ENCODE data around the gene GSK3A. TPM values are rescaled to one million over a fixed set of nuclear protein-coding genes. Genes with fewer than 3 reads are reported as not detected.

Gene GSK3A
- total and polyA plus RNA-seq, 9 of the 15 experiments (the other 6 are each of a cell fraction or from before 2014, with no cell fraction given), result 0.62 to 90.7 (median 33.3) TPM

DNA sequence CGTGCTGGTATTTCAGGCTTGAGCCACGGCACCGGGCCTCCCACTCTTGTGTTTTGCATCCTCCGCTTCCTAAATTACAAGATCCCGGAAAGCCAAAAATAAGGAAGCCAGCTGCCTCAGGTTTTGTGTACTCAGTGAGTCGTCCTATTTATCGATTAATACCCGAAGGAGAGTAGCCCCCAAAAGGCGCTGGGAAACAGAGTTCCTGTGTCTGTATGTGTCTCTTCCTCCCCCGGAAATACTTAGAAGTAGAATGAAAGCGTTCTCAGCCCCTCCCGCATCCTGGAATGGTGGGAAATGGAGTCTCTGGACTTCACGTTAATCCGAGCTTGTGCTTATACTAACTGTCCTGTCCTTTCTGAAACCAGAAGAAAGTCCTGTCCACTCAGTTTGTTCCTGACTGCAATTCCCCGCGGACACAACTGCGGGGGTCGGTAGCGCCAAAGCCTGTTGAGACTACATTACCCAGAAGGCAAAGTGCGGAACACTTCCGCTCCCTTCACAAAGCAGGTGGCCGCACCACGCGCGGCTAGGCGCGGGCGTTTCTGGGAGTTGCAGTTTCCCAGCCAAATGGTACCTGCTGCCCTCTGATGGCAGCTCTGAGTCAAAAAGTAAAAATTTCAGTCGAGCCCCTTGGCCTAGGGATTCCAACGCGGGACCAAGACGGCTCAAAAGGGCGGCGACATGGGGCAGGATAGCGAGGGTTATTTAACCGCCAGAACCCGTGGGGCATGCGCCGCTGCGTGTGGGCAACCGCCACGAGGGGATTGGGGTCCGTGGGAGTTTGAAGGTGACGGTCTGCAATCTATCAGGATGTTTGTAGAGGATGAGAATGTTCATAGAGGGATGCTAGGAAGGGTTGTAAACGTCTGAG lies 2.2 kb upstream of the GSK3A start (continued):
- TF ChIP-seq, protein P1, sequence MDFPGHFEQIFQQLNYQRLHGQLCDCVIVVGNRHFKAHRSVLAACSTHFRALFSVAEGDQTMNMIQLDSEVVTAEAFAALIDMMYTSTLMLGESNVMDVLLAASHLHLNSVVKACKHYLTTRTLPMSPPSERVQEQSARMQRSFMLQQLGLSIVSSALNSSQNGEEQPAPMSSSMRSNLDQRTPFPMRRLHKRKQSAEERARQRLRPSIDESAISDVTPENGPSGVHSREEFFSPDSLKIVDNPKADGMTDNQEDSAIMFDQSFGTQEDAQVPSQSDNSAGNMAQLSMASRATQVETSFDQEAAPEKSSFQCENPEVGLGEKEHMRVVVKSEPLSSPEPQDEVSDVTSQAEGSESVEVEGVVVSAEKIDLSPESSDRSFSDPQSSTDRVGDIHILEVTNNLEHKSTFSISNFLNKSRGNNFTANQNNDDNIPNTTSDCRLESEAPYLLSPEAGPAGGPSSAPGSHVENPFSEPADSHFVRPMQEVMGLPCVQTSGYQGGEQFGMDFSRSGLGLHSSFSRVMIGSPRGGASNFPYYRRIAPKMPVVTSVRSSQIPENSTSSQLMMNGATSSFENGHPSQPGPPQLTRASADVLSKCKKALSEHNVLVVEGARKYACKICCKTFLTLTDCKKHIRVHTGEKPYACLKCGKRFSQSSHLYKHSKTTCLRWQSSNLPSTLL (IDR thresholded peaks at IDR 0.05), result no peak
- TF ChIP-seq ZNF217 (CRISPR knock-in tag; IDR thresholded peaks at IDR 0.05), result no peak
- TF ChIP-seq NRF1 (conservative IDR thresholded peaks at IDR 0.05 in 1 of 2, IDR thresholded peaks at IDR 0.05 in 1 of 2), result peak; percentile 76 to 80
- peak; percentile 4; the same call in 1 of the 2 replicates for TF ChIP-seq EP300 (IDR thresholded peaks at IDR 0.05; ENCODE audit: low read length)
- no peak for TF ChIP-seq RUNX1 (IDR thresholded peaks at IDR 0.05; ENCODE audit: low read depth)
- TF ChIP-seq SMARCA4 (IDR thresholded peaks at IDR 0.05), result no peak
- TF ChIP-seq MYNN (IDR thresholded peaks at IDR 0.05), result no peak
- TF ChIP-seq MYNN (CRISPR knock-in tag; IDR thresholded peaks at IDR 0.05), result no peak
- TF ChIP-seq PML (IDR thresholded peaks at IDR 0.05; ENCODE audit: low read length), result peak; percentile 65; the same call in 1 of the 2 replicates
- TF ChIP-seq ZNF75A (CRISPR knock-in tag; IDR thresholded peaks at IDR 0.05), result peak; percentile 58; the same call in 1 of the 2 replicates
- no peak for TF ChIP-seq ZSCAN29 (IDR thresholded peaks at IDR 0.05)
- TF ChIP-seq SREBF2 (CRISPR knock-in tag; IDR thresholded peaks at IDR 0.05), result no peak
- TF ChIP-seq ZNF146 (CRISPR knock-in tag; IDR thresholded peaks at IDR 0.05; ENCODE audit: unreplicated experiment), result no peak
- TF ChIP-seq, protein P2, sequence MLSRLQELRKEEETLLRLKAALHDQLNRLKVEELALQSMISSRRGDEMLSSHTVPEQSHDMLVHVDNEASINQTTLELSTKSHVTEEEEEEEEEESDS (CRISPR knock-in tag; IDR thresholded peaks at IDR 0.05), result no peak
- TF ChIP-seq BACH1 (tag; IDR thresholded peaks at IDR 0.05), result peak; percentile 85; the same call in 1 of the 2 replicates
- no peak for TF ChIP-seq ESRRB (CRISPR knock-in tag; IDR thresholded peaks at IDR 0.05; ENCODE audit: borderline replicate concordance)
- no peak for TF ChIP-seq SMAD4 (CRISPR knock-in tag; conservative IDR thresholded peaks at IDR 0.05)
- TF ChIP-seq ZNF133 (CRISPR knock-in tag; IDR thresholded peaks at IDR 0.05), result no peak
- peak; percentile 96 for TF ChIP-seq NR2C1 (IDR thresholded peaks at IDR 0.05)
- peak; percentile 97 for TF ChIP-seq NR2C1 (tag; IDR thresholded peaks at IDR 0.05)
- TF ChIP-seq TAF9B (IDR thresholded peaks at IDR 0.05; ENCODE audit: partially characterized antibody), result no peak
- no peak for TF ChIP-seq SMAD2 (IDR thresholded peaks at IDR 0.05; ENCODE audit: low read depth, low read length)
- no peak for TF ChIP-seq THRAP3 (IDR thresholded peaks at IDR 0.05; ENCODE audit: borderline replicate concordance)
- TF ChIP-seq POLR3A (IDR thresholded peaks at IDR 0.05; ENCODE audit: borderline replicate concordance, extremely low read depth, insufficient read depth, insufficient read length), result no peak
- peak; percentile 62; the same call in 1 of the 2 replicates for TF ChIP-seq ZNF324 (CRISPR knock-in tag; IDR thresholded peaks at IDR 0.05)
- TF ChIP-seq, protein P3, sequence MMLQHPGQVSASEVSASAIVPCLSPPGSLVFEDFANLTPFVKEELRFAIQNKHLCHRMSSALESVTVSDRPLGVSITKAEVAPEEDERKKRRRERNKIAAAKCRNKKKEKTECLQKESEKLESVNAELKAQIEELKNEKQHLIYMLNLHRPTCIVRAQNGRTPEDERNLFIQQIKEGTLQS (IDR thresholded peaks at IDR 0.05), result no peak
- TF ChIP-seq, protein P3 (CRISPR knock-in tag; conservative IDR thresholded peaks at IDR 0.05), result no peak
- no peak for TF ChIP-seq PHF21A (IDR thresholded peaks at IDR 0.05; ENCODE audit: borderline replicate concordance, low read depth)
- TF ChIP-seq, protein P4, sequence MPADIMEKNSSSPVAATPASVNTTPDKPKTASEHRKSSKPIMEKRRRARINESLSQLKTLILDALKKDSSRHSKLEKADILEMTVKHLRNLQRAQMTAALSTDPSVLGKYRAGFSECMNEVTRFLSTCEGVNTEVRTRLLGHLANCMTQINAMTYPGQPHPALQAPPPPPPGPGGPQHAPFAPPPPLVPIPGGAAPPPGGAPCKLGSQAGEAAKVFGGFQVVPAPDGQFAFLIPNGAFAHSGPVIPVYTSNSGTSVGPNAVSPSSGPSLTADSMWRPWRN (IDR thresholded peaks at IDR 0.05; ENCODE audit: low read depth), result no peak
